NCI-H2081 (cell line): Measurements from ENCODE around the gene ABCC11.

Experiments used
- DNase-seq, 2 experiments: peaks; one replicate each; lab custom pipeline; 2025; lab: John Stamatoyannopoulos, UW

The ABCC11 gene

DNA sequence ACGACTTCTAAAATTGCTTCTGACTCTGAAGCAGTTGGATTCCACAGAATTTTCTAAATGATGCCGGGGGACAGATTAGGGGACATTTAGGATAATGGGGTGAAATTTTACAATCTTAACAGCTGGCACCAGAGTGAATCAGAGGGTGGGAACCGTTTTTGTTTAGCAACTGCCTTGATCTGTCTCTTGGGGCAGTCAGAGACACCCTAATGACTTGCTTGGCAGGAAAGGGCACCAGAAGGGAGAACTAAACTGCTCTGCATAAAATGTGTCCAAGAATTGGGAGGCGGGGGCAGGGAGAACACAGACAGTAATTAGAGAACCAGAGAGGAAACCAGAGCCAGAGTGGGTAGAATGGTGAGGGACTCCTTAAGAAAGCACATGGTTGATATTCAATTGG, 85.4 kb downstream of the ABCC11 start:
- no peak for DNase-seq

DNA sequence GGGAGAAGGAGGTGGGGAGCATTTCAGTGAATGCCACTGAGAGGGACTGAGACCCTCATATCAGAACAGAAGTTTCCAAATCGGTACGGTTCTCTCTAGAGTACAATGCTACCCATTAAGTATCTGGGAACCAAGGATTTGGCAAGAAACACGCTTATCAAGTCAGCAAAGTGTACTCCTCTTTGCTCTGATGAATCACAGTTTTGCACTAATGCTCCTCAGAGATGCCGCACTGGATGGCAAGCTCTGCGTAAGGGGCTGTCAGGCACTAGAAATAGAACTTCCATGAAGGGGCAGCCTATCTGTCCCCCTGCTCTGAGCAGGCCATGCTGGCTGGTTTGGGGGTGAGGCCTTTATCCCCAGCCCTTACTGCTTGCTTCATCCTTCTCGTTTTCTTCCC, 86.8 kb downstream of the ABCC11 start:
- DNase-seq: no peak

DNA sequence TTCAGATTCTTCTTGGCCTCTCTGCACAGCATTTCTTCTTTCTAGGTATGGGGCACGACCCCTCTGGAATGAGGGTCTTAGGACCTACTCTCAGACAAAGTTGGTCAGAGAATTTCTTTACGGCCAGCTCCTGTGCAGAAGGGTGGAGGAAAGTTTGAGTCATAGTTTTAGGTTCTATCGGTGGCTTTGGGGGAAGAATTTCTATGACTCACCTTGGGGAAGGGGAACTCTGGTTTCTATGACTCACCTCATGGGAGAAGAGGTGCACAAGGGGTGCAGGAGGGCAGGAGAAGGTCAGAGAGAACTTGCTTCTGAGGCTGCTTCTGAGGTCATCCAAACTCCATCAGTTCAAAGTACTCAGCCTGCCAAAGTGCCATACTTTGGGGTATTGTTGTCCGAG, 89.0 kb downstream of the ABCC11 start:
- DNase-seq: no peak

DNA sequence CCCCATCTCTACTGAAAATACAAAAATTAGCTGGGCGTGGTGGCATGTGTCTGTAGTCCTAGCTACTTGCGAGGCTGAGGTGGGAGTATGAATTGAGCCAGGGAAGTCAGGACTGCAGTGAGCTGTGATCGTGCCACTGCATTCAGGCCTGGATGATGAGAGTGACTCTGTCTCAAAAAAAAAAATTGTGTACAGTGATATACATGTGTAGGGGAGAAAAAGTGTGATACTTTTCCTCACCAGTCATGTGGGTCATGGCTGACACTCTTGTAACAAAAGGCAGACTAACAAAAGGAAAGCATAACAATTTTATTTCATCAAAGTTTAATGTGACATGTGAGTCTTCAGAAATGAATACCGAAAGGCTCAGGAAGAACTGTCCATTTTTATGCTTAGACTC, 89.5 kb downstream of the ABCC11 start:
- DNase-seq: no peak

DNA sequence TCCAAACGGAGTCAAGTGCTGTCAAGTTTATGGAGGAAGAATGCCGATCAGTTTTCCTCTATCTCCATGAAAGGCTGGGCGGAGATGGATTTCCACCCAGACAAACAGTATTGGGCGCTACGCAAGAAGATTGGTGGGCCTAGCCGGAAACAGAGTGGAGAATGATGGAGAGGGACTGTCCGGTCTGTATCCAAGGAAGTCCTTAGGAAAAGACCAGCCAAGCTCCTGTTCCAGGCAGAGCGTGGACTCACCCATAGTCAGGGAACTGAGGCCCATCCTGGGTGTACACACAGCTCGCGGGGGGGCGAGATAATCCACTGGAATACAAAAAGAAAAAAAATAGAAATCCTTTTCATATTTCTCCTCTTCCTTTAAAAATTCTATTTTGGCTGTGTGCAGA, 90.0 kb downstream of the ABCC11 start:
- DNase-seq: no peak

DNA sequence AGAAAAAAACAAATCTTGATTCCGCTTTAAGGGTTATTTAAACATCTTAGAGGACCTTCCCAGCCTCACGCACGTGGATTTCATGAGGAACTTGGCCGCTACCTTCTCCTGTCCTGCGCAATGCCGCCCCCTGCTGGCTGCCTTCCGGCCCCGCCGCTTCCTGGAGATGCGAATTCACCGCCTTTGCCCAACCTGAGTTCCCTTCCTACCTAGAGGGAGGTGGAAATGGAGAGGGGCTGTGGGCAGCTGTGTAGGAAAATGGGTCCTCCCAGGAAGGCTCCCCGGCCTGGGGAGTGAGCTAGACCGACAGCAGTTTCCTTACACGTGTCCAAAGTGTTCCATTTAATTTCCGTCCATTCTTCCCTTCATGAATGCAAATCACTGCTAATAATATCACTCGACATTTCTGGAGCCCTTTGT, 90.5 kb downstream of the ABCC11 start:
- peak; percentile 56 to 64 for DNase-seq

DNA sequence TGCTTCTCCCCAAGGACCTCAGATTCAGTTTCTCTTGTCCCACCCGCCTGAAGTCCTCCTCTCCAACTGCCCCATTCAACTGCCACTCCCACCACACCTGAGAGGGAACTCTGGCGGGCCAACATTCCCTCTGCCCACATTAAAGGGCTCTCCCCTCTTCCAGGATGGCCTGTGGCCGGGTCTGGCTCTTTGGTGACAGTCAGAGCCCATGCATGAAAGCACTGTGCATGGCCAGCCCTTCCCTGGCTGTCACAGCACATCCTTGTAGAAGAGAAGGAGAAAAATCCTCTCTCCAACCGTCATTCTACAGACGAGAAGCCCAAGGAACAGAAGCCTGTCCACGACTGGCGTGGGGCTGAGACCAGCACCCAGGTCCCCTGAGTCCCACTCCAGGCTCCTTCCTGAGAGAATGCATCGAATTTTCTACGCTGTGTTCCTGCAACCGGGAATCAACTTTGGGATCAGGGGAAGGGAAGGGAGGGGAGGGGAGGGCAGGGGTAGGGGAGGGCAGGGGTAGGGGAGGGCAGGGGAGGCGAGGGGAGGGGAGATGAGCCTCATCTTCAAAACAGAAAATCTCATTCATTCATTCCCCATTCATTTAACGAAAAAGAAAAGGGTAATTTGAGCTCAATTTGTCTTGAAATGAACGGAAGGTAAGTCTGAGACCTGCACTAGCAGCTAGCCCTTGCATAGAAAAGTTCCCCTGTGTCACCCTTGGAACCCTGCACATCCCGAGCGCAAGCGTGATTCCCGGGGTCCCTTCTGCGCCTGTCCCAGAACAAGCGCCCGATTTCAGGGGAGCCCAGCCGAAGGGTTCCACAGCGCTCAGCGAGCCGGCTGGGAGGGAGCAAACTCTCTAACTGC, 91.2 kb downstream of the ABCC11 start, which contains the start of gene ABCC12:
ABCC12 (minus strand) TSS at position 68 of the 864 bp plus-strand sequence. CDS start 9,569 bp downstream, outside the sequence.
- no peak for DNase-seq

DNA sequence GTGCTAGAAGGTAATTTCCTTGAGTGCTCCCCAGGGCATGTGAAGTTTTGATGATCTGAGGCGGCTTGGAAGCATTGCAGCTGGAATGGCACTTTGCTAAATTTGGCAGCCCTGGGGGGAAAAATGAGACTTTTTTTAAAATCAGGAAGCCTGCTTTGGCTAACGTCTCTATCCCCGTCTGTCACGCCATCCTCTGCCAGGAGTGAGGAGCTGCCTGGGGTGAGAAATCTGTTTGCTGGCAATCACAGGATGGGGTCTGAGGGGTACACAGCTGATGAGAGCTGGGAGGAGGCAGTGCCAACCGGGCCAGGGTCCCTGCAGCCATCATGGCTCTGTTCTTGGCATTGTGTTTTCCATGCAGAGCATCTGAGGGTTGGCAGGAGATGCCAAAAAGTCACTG, 93.6 kb downstream of the ABCC11 start:
- no peak for DNase-seq

DNA sequence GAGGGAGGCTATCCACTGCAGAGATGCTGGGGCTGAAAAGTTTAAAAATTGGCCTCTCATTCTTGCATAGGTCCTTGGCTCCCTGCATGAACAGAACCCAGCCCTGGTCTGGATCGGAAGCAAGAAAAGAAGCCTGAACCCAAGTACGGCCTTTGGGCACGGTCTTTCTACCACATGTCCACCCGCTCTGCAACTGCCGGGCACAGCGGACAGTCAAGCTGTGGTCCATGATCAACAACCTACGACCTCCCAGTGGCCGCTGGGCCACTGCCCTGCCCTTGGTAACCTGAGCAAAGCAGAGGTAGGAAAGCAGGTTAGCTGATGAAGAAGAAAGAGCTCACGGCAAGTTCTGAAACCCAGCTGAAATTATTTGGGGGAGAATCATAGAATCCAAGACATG, 95.1 kb downstream of the ABCC11 start:
- DNase-seq: no peak

DNA sequence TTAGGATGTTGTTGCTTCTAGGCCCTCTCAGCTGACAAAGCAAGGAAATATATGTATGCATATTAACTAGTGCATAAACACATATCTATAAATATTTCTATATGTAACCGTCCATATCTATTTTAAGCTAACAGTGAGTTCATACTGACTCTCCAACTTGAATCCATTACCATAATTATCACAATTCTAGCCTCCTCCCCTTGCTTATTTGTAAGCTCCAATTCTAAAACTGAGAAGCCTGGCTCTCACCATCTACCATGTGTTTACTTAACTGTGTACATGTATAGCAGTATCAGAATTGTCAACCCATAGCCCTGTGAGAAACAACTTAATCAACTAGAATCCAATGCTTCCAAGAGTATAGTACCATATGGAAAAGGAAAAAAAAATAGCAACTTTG, 96.6 kb downstream of the ABCC11 start:
- DNase-seq: no peak

DNA sequence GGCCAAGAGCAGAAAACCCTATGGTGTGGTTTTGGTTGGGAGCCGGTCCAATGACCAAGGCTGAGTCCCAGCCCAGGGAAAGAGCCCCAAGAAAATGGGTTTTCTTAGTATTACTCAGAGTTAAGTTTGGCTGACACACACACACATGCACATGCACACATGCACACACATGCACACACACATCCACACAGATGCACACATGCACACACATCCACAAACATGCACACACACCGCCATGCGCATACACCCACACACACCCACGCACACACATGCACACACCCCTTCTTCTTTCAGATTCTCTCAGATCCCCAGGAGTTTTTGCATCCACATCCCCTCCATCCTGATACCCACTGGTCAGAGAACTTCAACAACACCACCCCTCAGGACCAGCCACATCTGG, 100.6 kb downstream of the ABCC11 start:
- DNase-seq: no peak

DNA sequence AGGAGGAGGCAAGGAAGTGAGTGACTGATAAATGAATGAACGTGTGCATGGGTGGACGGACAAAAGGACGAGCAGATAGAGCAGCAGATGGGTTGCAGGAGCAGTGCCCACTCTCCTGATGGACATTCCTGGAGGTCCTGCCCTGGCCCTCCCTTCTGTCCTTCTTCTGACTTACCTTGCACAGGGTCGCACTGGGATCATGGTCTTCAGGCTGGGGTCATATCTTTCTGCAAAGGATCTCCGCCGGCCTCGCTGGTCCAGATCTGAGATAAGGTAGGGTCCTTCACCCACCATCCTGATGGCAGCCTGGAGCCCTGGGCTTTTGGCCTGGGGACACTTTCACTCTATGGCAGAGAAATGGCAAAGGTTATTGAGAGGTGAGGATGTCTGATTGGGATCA, 101.2 kb downstream of the ABCC11 start:
- DNase-seq: no peak

DNA sequence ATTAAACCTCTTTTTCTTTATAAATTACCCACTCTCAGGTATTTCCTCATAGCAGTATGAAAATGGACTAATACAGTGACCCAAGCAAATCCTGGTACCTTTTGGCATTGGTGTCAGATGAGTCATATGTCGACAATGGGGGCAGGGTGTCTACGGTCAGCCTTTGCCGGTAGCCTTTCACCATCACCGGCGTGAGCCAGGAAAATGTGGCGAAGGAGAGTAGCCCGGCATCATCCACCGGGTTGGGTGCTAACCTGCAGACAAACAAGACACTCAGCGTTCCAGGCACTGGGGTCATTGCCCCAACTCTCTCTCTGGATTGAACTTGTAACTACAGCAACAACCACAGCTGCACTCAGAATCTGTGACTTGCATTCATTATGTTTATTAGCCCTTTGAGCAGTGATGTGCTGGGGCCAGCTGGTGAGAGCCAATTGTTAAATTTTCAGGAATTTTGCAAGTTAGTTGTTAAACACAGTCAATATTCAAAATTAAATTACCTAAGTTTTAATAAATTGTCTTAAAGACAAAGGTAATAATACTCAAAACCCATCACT, 103.4 kb downstream of the ABCC11 start:
- DNase-seq: no peak

DNA sequence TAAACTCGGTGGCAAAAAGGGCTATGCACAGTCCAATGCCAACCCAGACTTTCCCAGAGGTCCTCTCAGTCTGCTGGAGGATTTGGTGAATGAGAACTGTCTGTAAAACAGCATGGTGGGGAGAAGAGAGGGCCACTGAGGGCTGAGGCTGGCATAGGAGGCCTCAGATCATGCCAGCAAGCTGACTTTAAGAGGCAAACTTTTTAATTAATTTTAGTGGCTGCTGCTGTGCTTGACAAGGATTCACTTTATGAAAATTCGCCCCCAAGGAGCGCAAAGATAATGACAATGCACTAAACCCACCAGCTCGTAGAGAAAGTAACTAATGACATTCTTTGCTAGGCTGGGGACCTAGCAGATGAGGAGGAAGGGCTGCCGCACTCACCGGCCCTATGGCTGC, 106.5 kb downstream of the ABCC11 start:
- DNase-seq: no peak

DNA sequence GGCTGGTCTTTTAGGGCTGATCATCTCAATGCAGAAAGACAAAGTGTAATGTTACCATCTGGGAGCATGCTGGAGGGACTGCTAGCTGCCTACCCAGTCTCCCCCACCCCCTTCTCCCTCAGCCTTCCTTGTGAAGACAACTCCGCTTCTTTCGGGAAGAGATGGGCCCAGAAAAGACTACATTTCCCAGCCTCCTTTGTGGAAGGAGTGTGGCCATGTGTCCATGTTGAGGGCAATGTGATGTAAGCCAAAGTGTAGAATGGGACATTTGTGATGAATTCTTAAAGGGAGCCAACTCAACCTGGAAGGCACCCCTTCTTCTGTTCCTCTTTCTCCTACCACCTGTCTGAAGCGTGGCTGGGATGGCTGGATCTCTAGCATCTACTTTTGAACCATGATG, 107.8 kb downstream of the ABCC11 start:
- no peak for DNase-seq

DNA sequence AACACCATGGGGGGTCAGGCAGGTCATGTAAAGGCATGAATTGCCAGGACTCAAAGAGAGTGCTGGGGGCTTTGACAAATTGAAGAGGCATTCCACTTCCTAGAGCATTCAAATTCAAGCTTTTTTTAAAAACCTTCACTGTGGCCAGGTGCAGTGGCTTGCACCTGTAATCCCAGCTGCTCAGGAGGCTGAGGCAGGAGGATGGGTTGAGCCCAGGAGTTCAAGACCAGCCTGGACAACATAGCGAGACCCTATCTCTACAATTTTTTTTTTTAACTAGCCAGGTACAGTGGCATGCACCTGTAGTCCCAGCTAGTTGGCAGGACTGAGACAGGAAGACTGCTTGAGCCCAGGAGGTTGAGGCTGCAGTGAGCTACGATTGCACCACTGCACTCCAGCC, 108.8 kb downstream of the ABCC11 start:
- DNase-seq: no peak

DNA sequence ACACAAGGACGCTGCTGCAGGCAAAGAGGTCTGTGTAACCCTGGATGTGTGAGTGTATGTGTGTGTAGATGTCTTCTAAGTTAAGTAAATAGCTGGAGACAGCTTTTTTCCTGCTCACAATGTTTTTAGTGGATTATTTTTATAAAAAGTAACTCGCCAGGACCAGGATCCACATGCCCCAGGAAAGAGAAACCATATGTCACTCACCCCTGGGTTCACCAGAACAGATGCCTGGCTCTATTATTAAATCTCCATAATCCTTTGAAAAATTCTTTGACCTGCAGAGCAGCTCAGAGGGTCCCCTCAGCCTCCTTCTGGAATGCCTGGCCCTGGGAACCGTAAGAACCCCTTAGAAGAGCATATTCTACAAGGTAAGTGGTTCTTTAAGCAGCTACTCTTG, 109.5 kb downstream of the ABCC11 start:
- no peak for DNase-seq

DNA sequence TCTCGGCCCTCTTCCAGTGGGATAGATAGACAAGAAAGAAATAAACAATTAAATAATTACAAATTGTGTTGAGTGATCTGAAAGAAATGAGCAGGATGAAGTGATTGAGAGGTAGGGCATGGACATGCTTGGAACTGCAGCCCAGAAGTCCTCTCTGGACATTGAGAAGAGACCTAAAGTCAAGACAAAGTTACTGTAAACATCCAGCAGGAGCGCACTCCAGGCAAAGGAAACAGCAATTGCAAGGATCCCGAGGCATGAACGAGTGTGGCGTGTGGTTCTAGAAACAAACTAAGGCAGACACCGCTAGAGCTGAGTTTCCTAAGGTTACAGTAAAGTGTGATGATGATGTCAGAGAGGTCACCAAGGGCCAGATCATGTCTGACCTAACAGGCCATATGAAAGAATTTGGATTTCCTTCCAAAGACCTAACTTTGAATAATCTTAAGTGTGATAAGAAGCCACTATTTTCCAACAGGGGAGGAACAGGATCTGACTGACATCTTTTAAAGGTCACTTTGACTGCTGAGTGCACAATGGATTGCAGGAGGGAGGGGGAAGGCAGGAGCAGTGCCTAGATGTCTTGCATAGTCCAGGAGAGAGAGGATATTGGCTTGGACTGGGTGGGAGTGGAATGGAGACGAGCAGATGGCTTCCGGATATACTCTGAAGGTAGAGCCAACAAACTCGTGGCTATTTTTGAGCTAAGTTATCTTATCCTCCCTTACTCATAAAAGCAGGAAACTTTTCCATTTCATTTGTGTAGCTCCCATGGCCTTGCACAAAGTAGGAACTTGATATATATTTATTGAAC, 110.6 kb downstream of the ABCC11 start:
- DNase-seq: no peak

DNA sequence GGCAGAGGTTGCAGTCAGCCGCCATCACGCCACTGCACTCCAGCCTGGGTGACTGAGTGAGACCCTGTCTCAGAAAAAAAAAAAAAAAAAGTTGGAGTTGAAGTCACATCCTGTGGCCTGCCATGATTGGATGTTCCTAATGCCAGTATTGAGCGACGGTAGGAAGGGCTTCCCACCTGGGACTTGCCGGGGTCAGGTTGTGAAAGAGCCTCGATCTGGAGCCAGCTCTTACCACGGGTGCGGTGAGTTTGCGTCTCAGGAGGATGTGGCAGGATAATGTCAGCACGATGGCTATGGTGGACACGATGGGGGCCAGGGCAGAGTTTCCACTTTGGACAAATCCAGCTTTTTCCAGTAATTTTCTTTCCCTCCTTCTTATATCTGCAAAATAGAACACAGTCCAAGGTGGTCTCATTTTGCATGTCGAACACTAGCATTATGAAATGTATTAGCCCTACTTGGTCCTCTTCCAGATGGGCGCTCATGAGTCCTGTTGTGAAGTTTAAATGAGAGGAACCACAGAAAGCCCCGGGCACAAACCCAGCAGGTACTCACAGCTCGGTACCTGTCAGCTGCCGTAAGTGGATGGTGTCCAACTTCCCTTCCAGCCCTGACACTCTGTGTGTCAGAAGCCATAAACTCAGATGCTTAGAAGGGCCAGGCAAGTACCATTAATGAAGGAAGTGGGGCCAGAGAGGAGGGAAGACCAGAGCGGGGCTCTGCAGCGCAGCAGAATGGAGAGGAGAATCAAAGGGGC, 113.7 kb downstream of the ABCC11 start:
- DNase-seq: peak; percentile 1 to 8

DNA sequence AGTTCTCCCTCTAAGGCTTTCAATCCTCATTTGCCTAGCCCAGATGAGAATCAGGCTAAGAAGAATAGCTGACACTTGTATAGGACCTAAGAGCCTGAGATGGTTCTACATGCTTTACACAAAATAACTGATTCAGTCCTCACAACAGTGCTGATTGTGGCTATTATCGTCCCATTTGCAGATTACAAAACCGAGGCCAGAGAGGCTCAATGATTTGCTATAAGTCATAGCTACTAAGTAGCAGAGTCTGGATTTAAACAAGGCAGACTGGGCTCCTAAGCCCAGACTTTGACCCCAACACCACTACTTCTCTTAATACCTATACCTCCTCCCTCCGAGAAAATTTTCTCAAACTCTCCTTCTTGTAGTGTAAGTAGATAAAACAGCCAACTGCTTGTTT, 114.6 kb downstream of the ABCC11 start:
- no peak for DNase-seq

DNA sequence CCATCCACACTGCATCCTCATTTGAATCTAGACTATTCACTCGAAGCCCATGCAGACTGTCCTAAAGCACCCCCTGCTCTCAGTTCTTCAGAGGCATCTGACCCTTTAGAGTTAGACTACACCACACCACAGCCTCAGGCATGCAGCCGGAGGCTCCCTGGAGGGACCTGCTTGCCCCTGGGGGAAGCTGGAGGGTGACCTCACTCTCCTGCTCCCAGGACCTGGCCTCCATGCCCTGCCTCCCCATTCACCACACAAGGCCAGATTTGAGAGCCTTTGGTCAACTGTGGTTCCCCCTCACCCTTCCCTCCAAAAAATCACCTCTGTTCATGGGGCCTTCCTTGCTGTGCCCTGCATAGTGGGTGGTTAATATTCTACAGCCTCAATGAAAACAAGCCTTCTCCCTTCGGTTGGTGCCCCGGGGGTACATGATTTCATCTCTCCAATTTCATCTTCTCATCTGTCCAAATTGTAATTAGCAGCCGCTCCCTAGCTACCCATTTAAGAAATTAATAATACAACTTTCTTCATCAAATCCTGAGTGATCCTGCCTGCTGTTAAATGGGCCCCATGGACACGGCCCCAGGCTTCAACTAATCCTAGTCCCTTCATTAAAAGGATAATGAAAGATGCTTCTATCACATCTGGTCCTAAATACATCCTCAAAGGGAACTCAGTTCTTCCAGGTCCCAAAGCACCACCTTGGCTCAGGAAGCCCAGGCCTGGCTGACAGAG, 116.0 kb downstream of the ABCC11 start:
- no peak for DNase-seq
